G401 (cell line): ENCODE data around the gene C12orf43. TPM values are rescaled to one million over a fixed set of nuclear protein-coding genes. Genes with fewer than 3 reads are reported as not detected.

Source experiments
- DNase-seq: peaks from one replicate; pipeline ENCODE4 v3.0.0-alpha.2; 2015; ENCODE audit warnings: low spot score
- in situ Hi-C: cut with HindIII; loops from 2 replicates; pipeline ENCODE4 v1.10.0; 2016; ENCODE audit warnings: low sequenced_read_pairs, mixed read lengths
- total RNA-seq: library from RNA; depleted of rRNA; stranded (reverse); fragments of >200 nt; shearing (Covaris generic); gene quantifications from 2 replicates; pipeline ENCODE4 v1.2.3, GENCODE V29; 2014

The C12orf43 gene
- total RNA-seq, 1 experiment from 2014 or later = 37.1 TPM

GRCh38 chr12:121003650-121004049, 12.6 kb downstream of the C12orf43 start:
- in situ Hi-C loops = no loop called here
- DNase-seq = peak; percentile 3

GRCh38 chr12:121001841-121002483, 14.3 kb downstream of the C12orf43 start:
- no peak for DNase-seq
- in situ Hi-C loops = no loop called here

- in situ Hi-C loops = no loop called here
- DNase-seq = no peak
Measured at GRCh38 chr12:121001060-121001459, 15.2 kb downstream of the C12orf43 start.

GRCh38 chr12:121000530-121000929, 15.8 kb downstream of the C12orf43 start:
- in situ Hi-C loops = no loop called here
- DNase-seq = no peak

- in situ Hi-C loops = no loop called here
- no peak for DNase-seq
Measured at GRCh38 chr12:120999191-121000120, 16.8 kb downstream of the C12orf43 start.

- DNase-seq = no peak
Measured at GRCh38 chr12:120998435-120998834, 17.9 kb downstream of the C12orf43 start.

GRCh38 chr12:120997448-120997847, 18.8 kb downstream of the C12orf43 start:
- in situ Hi-C loops = no loop called here
- no peak for DNase-seq

More at GRCh38 chr12:120998435-120998834, 17.9 kb downstream of the C12orf43 start:
- in situ Hi-C loops = no loop called here

- DNase-seq = no peak
- in situ Hi-C loops = no loop called here
Measured at GRCh38 chr12:120996133-120996746, 20.0 kb downstream of the C12orf43 start.

- in situ Hi-C loops = no loop called here
- DNase-seq = no peak
Measured at GRCh38 chr12:120994589-120995337, 21.5 kb downstream of the C12orf43 start.

GRCh38 chr12:120994059-120994458, 22.2 kb downstream of the C12orf43 start:
- in situ Hi-C loops = no loop called here
- no peak for DNase-seq

GRCh38 chr12:120993496-120993895, 22.8 kb downstream of the C12orf43 start:
- DNase-seq = no peak
- in situ Hi-C loops = no loop called here

GRCh38 chr12:120992989-120993388, 23.3 kb downstream of the C12orf43 start:
- DNase-seq = no peak
- in situ Hi-C loops = no loop called here

- in situ Hi-C loops = no loop called here
- no peak for DNase-seq
Measured at GRCh38 chr12:120991965-120992364, 24.3 kb downstream of the C12orf43 start.

- DNase-seq = no peak
- in situ Hi-C loops = no loop called here
Measured at GRCh38 chr12:120990487-120991055, 25.7 kb downstream of the C12orf43 start.

GRCh38 chr12:120989687-120990086, 26.6 kb downstream of the C12orf43 start:
- no peak for DNase-seq
- in situ Hi-C loops = no loop called here

GRCh38 chr12:120988658-120989057, 27.6 kb downstream of the C12orf43 start:
- no peak for DNase-seq
- in situ Hi-C loops = no loop called here

- in situ Hi-C loops = no loop called here
- no peak for DNase-seq
Measured at GRCh38 chr12:120988234-120988633, 28.1 kb downstream of the C12orf43 start.

- in situ Hi-C loops = no loop called here
- DNase-seq = peak; percentile 1
Measured at GRCh38 chr12:120984351-120984898, 31.9 kb downstream of the C12orf43 start.

GRCh38 chr12:120983759-120984158, 32.5 kb downstream of the C12orf43 start:
- DNase-seq = no peak
- in situ Hi-C loops = no loop called here
